Stimulated activated CD4-positive, alpha-beta T cell treated with anti-CD3 and anti-CD28 coated beads, Interleukin-12 subunit alpha, Interleukin-12 subunit beta, amount 100 ng/mL, for 24 hours (primary cell): ENCODE results near the gene MELTF.

ENCODE experiments used
- DNase-seq, 2 experiments: peaks; one replicate each; pipeline ENCODE4 v3.0.0-alpha.2; 2020; ENCODE audit warnings: low read depth in 2 of 2

The MELTF gene

DNA sequence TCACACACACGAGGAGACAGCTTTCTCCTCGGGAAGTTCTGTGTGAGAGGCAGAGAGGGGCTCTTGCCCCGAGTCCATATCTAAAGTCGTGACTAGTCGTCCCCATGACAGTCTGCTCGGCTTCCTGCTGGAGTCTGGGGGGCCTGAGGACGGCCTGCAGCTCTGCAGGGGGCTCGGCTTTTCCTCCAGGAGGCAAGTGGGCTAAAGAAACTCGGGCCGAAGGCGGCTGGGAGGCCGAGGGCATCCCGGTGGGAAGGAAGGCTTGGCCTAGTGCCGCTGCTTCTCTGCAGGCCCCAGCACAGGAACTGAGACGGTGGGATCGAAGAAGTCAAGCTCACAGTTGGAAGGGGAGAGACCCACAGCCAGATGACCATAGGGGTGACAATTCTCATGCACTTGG, 35.6 kb downstream of the MELTF start:
- no peak for DNase-seq

DNA sequence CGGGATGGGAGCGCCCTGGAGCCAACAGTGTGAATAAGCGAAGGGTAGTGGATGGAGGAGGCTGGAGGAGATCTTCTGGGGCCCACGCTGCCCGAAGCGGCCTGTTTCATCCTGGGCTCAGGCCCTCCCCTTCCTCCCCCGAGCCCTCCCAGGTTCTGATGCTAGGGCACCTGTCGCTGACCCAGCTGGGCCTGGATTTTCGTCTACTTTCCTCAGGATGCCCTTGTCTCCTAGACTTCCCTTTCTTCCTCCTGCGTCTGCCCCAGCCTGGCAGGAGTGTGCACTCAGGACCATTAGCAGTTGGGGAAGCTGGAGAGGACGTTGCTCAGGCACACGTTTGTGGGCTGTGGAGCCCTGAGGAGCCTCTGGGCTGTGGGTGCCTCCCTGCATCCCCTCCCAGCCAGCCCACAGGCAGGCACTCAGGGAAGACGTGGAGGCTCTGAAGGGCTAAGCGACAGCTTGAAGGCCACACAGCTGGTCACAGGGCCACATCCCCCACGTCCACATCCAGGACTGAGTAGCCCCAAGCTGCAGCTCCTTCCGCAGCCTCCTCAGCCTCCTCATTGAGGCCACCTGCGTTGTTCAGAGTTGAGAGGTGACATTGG, 37.1 kb downstream of the MELTF start:
- no peak for DNase-seq

DNA sequence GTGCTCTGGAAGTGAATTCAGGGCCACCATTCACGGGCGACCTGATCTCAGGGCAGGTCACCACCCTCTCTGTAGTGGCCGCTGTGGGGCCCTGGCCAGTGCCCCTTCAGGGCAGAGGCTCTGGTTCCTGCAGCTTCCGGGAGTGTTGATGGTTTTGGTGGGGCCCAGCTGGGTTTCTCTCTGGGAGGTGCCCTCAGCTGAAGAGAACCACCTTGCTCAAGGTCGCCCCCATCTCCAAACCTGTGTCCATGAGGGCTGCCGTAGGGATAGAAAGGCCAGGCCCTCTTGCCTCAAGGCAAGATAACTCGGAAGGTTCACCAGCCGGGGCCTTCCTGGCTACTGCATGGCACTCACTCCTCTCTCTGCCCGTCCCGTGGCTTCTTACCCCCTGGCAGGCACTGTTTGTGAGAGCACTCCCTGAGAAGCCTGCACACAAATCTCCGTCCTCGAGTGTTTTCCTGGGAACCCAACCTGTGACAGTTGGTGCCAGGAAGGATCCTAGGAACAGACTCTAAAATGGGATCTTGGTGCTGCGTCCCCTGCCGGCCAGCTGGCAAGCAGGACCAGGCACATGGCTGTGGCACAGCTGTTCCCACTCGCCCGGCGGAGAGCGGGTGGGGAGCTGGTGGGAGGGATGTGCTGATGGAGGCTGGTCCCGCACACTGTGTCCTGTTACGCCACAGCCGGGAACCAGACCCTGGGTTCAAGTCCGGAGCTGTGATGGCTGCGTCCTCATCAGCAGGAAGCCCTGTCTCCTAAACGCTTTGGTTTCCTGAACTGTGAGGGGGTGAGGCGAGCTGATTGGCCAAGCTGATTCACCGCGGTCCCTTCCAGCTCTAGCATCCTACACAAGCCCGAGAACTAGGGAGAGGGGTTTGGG, 37.8 kb downstream of the MELTF start:
- DNase-seq = no peak

DNA sequence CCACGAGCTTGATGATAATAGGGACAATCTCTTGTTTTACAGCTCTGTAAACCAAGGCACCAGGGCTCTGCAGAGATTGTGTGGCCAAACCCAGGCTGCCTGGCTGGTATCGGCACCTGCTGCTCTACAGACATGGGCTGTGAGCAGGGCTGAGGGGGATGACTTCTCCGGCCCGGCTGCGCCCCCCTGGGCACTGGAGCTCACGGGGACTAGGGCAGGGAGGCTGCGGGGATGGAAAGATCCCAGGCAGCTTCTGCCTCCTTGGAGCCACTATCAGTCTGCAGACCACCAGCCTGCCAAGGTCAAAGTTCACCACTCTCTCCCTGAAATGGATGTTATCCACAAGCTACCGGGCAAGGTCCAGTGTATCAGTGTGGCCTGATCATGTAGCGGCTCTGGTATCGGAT, 39.0 kb downstream of the MELTF start:
- DNase-seq = no peak

DNA sequence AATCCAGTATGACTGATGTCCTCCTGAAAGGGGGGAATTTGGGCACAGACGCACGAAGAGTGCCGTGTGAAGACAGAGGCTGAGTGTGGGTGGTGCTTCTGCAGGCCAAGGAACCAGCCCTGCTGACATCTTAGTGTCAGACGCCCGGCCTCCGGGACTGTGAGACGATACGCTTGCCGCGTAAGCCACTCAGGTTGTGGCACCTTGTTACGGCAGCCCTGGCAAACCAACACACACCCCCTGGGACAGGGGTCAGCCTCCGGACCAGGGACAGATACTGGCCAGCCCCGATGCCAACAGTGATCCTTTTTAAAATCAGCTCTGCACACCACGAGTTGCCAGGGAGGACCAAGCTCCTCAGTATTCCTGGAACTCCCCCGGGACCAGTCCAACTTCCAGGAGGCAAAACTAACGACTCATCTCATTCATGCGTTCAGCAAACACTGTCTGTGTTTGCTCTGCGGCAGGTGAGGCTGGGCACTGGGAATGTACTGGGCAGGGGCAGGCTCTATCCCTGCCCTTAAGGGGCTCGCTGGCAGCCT, 39.8 kb downstream of the MELTF start:
- DNase-seq = no peak

DNA sequence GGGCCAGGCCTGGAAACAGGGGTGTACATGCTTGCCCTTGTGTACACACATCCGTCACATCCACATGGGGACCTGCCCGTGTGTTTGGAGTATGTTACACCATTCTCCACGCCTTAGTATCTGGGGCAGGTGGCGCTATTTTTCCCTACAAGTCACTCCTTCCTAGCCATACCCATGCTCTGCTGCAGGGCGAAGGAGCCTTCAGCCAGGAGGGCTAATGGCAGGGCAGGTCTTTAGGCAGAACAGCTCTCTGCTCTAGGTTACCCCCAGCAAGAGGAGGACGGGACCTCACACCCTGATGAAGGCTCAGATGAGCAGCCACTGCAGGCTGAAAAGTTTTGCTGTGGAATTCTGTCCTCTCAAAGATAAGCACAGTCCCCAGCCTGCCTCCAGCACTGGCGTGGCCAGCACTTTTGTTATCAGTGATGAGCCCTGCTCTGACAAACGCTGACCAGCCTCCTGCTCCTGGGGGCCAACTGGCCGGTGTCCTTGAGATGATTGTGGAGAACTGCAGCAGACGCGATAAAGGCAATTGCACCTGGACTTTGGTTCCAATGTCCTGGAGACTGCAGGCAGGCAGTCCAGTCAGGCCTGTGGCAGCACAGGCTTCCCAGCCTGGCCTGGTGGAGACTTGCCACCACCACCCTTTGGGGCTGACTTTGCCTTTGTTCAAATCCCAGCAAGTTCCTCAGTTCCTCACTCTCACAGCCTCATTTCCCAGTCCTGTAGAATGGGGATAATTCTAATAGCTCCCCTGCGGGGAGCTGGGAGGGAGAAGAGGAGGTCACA, 41.2 kb downstream of the MELTF start:
- DNase-seq = no peak

DNA sequence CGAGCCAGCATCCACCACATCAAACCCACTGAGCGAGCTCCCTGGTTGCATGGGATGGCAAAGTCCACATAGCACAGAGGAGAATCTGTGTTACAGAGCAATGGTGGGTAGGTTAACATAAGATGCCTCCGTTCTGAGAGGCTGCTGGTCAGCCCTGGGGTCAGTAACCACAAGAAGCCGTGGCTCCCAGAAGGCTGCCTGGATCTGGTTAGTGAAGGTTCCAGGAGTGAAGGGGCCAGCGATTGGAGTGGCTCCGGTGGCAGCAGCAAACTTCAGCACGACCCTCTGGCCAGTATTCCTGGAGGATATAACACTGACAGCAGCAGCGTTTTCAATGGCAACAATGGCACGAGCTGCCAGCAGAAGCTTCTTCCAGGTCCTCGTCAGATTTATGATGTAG, 42.6 kb downstream of the MELTF start:
- DNase-seq = no peak

DNA sequence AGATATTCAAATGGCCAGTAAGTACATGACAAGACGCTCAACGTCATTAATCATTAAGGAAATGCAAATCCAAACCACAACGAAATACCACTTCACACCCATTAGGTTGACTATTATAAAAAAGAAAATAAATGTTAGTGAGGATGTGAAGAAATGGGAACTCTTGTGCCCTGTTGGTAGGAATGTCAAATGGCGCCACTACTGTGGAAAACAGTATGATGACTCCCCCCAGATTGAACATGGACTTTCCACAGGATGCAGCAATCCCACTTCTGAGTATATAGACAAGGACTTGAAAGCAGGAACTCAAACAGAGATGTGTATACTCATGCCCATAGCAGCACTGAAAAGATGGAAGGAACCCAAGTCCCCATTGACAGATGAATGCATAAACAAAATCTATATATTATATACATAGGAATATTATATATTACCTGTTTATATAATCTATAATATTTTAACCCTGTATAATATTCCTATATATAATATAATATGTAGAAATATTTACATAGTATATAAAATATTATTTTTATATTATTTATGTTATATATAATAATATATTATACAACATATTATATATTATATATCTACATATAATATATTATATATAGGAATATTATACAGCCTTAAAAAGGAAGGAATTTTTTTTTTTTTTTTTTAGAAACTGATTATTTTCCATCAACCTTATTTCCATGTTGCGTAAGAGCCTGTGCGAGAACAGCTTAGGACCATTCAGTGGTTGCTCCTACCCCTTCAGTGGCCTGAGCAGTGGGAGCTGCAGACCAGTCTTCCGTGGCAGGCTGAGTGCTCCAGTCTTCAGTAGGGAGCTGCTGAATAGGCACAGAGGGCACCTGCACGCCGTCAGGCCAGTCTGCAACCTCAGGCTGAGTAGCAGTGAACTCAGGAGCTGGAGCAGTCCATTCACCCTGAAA, 43.4 kb downstream of the MELTF start:
- DNase-seq = no peak

DNA sequence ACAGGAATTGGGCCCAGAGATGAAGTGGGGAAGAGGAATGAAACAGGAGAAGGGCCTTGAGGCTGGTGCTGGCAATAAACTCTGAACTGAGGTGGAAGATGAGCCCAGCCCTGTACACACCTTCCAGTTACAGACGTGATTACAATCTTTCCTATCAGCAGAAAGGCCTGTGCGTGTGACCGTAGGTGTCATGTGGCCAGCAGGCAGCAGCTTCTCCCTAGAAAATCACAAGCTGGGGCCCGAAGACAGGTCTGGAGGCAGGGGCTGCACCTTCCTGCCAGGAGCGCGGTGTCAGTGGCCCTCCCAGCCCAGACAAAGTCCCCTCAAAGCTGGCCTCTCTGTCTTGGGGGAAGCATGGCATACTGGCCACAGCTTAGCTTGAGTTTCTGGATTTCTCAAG, 44.3 kb downstream of the MELTF start:
- no peak for DNase-seq

DNA sequence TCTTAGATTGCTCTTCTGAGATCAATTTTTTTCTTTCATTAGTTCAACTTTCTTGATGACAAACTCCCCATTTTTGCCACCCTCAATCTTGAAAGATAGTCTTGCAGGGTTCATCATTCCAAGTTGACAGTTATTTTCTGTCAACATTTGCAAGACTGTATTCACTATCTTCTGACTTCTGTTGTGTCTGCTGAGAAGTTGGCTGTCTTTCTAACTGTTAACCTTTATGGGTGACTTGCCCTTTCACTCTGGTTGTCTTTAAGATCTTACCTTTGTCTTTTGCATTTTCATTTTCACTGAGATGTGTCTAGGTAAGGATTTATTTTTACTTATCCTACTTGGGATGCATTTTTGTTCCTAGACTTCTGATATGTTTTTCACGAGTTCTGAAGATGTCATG, 46.4 kb downstream of the MELTF start:
- no peak for DNase-seq

DNA sequence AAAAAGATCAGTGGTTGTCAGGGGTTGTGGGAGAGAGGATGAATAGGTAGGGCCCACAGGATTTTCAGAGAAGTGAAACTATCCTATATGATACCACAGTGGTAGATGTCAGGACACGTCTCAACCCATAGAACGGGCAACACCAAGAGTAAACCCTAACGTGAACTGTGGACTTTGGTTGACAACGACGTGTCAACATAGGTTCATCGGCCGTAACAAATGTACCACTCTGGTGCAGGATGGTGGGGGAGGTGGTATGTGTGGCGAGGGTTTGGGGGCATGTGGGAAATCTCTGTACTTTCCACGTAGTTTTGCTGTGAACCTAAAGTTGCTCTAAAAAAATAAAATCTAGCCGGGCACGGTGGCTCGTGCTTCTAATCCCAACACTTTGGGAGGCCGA, 48.0 kb downstream of the MELTF start:
- no peak for DNase-seq

DNA sequence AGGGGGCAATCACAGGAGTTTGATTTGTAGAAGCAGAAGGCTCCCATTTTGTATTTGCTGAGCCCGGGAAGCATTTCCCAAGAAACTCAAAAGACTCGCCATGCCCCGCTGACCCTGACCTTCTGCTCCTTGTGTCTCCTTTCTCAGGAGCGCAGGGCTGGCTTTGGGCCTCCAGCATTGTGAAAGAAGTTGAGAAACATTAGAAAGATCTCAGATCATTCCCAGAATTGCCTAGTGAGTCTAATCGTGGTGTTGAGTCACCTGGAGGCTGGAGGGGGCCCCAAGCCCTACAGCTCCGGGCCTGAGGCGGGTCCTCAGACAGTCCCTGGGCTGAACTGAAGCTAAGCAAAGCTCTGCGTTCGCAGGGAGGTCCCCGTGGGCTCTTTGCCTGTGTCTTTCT, 50.1 kb downstream of the MELTF start:
- DNase-seq = no peak

DNA sequence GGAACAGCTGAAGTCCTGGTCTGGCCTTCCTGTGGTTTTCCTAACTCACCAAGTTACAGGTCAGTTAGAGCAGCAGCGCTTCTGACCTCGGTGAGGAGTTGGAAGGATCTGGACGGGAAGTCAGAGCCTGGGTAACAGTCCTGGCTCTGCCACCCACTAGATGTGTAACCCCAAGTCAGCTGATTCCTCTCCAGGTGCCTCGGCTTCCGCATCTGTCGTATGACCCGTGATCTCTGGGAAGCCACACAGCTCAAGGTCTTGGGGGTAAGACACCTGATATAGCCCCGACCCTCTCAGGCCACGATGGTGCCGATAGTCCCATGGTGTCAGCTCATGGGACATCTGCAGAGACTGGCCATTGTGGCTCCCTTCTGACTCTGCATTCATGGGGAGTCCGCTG, 52.7 kb downstream of the MELTF start:
- DNase-seq = no peak

DNA sequence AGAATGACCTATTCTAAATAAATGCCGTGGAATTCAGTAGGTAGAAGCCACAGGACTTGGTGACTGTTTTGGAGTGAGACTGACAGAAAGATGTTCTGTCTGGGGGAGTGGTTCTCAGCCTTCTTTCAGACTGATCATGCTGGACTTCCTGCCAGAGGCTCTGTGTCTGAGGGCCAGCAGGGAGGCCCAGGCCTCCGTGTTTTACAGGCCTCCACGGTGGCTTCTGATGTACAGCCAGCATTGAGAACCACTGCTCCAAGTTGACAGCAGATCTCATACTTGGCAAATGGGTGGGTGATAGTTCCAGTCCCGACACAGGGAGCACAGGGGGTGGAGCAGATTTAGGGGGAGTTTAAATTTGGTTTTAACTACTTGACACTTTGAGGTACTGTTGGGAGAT, 54.3 kb downstream of the MELTF start:
- DNase-seq = no peak

DNA sequence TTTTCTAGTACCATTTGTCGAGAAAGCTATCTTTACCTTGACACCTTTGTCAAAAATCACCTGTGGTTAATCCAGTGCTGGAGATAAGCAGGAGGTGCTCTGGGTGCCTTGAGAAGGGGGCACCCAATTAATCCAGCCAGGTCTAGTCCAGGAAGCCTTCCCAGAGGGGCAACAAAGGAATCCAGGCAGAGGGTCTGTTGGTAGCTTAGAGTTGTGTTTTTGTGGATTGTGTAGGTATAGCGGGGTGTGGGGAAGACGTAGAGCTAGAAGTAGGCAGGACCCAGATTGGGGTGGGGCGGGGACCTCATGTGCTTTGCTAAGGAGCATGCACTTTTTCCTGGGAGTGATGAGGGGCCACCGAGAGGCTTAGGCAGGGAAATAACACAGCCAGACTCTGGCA, 55.0 kb downstream of the MELTF start:
- no peak for DNase-seq

DNA sequence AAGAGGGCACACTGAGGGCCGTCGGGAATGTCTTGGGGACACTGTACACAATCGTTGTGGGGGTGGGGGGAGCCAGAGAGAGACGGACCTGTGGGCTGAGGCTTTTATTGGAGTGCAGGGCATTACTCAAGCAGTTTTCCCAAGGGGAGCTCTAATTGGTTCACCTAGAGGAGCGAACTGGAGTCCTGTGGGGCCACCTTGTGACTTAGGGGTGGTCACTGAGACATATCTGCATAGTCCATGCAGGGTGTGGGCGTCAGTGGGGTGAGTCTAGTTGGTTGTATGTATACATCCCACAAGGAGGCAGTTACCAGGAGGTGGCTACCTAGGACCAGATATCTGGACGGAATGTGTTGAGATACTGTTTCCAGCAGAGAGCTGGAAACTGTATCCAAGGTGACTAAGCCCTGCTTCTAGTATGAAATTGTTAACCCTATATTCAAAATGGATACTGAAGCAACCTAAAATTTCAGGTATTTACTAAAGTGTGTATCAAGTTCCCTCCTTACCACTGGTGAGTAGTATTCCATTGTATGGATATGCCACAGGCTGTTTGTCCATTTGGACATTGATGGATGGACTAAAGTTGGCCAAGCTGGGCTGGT, 58.4 kb downstream of the MELTF start:
- no peak for DNase-seq

DNA sequence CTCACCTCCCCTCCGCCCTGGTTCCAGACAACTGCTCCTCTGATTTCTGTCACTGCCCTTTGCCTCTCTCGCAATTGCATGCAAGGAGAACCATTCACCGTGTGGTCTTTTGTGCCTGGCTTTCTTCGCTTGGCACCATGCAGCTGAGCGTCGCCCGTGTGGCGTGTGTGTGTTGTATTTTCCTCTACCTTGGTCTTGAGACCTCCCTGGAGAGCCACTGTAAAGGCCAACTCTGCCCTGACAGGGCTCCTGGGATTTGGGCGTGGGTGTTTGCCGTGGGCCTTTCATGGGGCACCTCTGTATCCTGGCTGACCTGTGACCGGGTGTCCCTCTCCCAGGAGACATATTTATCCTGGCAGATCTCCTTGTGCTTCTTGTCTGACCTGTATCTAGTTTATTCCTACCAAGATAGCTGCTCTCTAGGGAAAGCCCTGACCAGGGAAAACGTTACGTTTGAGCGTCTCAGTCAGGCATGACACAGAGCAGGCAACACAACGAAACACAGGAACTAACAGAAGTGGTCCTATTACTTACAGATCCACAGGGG, 59.0 kb downstream of the MELTF start:
- no peak for DNase-seq

DNA sequence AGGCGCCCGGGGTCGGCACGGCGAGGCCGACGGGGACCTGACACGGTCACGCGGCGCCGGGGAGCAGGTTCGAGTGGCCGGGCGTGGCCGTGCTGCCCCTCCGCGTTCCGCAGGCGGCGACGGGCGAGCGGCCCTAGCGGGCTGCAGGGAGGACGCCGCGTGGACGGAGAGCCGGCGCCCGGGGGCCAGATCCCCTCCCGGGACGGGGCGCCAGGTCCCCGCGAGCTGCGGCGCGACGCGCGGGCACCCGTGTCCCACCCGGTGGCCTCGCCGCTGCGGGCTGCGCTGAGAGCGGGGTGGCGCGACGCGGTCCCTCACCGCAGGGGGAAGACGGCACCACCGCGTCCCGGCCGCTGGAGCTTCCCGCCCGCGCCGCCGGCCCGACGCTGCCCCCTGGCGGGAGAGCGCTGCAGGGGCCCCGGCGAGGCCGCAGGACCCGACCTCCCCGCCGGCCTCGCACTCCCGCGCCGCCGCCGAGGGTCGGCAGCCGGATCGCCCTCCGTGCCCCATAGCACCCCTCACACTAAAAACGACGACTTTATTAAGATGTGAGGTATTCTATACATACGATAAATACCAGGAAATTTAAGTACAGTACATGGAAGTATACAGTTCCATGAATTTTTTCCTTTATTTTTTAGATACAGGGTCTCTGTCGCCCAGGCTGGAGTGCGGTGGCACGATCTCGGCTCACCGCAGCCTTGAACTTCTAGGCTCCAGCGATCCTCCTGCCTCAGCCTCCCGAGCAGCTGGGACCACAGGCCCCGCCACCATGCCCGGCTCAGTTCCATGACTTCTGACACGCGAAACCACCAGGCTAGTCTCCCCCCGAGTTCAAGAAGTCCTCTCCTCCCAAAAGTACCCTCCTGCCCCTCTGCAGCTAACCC, 59.7 kb downstream of the MELTF start:
- peak; percentile 38 to 64 for DNase-seq

DNA sequence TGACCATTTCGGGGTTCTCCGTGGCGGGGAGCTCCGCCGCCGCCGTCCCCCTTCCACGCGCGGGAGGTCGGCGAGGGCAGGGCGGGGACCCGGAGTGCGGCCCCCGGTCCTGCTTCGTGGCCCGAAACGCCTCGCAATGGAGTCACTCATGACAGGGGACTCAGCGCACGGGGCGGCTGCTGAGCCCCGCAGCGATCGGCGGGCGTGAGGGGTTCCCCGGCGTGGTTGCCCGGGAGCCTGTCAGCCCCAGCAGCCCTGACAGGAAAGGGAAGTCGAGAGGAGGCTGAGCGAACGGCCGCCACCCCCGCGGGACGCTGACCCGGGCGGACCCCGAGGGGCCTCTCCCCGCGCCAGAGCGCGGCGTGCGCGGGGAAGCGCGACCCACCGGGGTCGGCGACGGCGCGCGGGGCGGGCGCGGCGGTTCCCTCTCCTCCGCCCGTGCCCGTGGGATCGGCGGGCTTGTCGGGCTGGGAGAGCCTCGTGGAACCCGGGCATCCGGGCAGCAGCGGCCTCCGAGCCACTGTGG, 60.4 kb downstream of the MELTF start:
- DNase-seq = peak in 1 of 2 experiments; percentile 31
